Muscle layer of duodenum (tissue), 2 donors: Measurements from ENCODE around the gene BRPF3.

ENCODE experiments used
- H3K27ac ChIP-seq: one replicate; pipeline ENCODE4 v1.7.0; 2013; ENCODE audit warnings: mild to moderate bottlenecking, low read length
- H3K27me3 ChIP-seq: one replicate; pipeline ENCODE4 v1.7.0; 2013; ENCODE audit warnings: low read depth, mild to moderate bottlenecking, control low read depth, low read length
- H3K36me3 ChIP-seq, 2 donors: one replicate each; pipeline ENCODE4 v1.7.0; 2013; ENCODE audit warnings: low read length in 2 of 2, control low read depth in 1 of 2, mild to moderate bottlenecking in 1 of 2; ENCODE audit not compliant: insufficient read depth in 2 of 2, control insufficient read depth in 1 of 2
- H3K4me1 ChIP-seq, 2 donors: one replicate each; pipeline ENCODE4 v1.7.0; 2013; ENCODE audit warnings: low read length in 2 of 2, mild to moderate bottlenecking in 2 of 2, control low read depth in 1 of 2, moderate library complexity in 1 of 2; ENCODE audit not compliant: insufficient read depth in 2 of 2, control insufficient read depth in 1 of 2
- H3K4me3 ChIP-seq, 2 donors: one replicate each; pipeline ENCODE4 v1.7.0; 2013; ENCODE audit warnings: low read length in 2 of 2, low read depth in 1 of 2, mild to moderate bottlenecking in 1 of 2
- H3K9me3 ChIP-seq, 2 donors: one replicate each; pipeline ENCODE4 v1.7.0; 2013; ENCODE audit warnings: low read length in 2 of 2, control low read depth in 1 of 2, mild to moderate bottlenecking in 1 of 2; ENCODE audit not compliant: control insufficient read depth in 1 of 2
- donor health status: healthy.

BRPF3 gene

GRCh38 chr6:36235309-36235708 lies 38.8 kb downstream of the BRPF3 start:
- Histone ChIP-seq H3K27me3 (no peaks in the 10 kb centered on the region), H3K36me3 (peaks cover 8 to 34% of the 10 kb centered on the region in 2 donors), H3K27ac (no peak overlapping the region)

GRCh38 chr6:36235862-36236261 lies 39.3 kb downstream of the BRPF3 start:
- Histone ChIP-seq H3K27me3 (no peaks in the 10 kb centered on the region), H3K4me3 (no peak overlapping the region), H3K4me1 (no peaks in the 10 kb centered on the region), H3K9me3 (no peaks in the 10 kb centered on the region), H3K27ac (no peak overlapping the region), H3K36me3 (peaks cover 4 to 29% of the 10 kb centered on the region in 2 donors)

More at GRCh38 chr6:36235309-36235708, 38.8 kb downstream of the BRPF3 start:
- no peaks in the 10 kb centered on the region for H3K9me3 ChIP-seq
- no peak overlapping the region for H3K4me3 ChIP-seq
- no peaks in the 10 kb centered on the region for H3K4me1 ChIP-seq

- Histone ChIP-seq H3K27ac (no peak overlapping the region), H3K36me3 (no peaks in the 10 kb centered on the region), H3K4me3 (no peak overlapping the region), H3K4me1 (no peaks in the 10 kb centered on the region), H3K9me3 (no peaks in the 10 kb centered on the region), H3K27me3 (no peaks in the 10 kb centered on the region)
Observed at GRCh38 chr6:36239774-36240173, 43.2 kb downstream of the BRPF3 start.

GRCh38 chr6:36241728-36242127 lies 45.2 kb downstream of the BRPF3 start:
- no peaks in the 10 kb centered on the region for H3K36me3 ChIP-seq
- no peaks in the 10 kb centered on the region for H3K4me1 ChIP-seq
- no peaks in the 10 kb centered on the region for H3K9me3 ChIP-seq
- no peak overlapping the region for H3K27ac ChIP-seq
- H3K4me3 ChIP-seq, result no peak overlapping the region
- no peaks in the 10 kb centered on the region for H3K27me3 ChIP-seq

- Histone ChIP-seq H3K27me3 (no peaks in the 10 kb centered on the region), H3K36me3 (no peaks in the 10 kb centered on the region), H3K9me3 (no peaks in the 10 kb centered on the region), H3K27ac (no peak overlapping the region), H3K4me1 (no peaks in the 10 kb centered on the region), H3K4me3 (no peak overlapping the region)
Observed at GRCh38 chr6:36242161-36242560, 45.6 kb downstream of the BRPF3 start.

GRCh38 chr6:36242626-36243025 lies 46.1 kb downstream of the BRPF3 start:
- no peaks in the 10 kb centered on the region for H3K9me3 ChIP-seq
- no peaks in the 10 kb centered on the region for H3K36me3 ChIP-seq
- H3K27me3 ChIP-seq, result no peaks in the 10 kb centered on the region
- H3K27ac ChIP-seq, result no peak overlapping the region
- H3K4me3 ChIP-seq, result no peak overlapping the region
- no peaks in the 10 kb centered on the region for H3K4me1 ChIP-seq

DNA sequence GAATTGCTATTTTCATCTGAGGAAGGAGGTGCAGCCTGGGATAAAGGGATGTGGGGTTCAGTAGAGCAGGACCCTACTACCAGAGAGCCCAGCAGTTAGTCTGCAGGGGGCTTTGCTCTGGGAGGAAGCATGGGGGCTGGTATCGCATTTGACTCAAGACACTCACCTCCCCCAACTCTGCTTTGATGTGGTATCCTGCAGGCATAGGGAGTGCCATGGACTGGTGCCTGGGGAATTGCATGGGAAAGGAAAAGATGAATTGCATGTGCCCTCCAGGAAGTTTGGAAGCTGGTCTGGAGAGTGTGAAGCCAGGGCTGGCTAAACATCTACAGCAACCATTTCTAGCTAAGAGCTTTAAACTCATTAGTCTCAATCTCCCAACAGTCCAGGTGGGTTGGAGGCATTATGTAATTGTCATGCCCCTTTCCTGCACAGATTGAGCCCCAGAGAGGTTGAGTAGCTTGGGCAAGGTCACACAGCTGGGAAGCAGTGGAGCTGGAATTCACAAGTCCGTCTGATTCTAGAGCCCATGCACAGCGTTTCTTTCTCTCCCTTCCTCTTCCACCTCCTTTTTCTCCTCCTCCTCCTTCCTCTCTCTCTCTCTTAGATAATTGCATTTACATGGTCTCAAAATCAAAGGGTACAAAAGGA lies 47.1 kb downstream of the BRPF3 start:
- no peaks in the 10 kb centered on the region for H3K4me1 ChIP-seq
- no peaks in the 10 kb centered on the region for H3K36me3 ChIP-seq
- H3K9me3 ChIP-seq, result no peaks in the 10 kb centered on the region
- no peak overlapping the region for H3K4me3 ChIP-seq
- no peak overlapping the region for H3K27ac ChIP-seq
- H3K27me3 ChIP-seq, result no peaks in the 10 kb centered on the region

DNA sequence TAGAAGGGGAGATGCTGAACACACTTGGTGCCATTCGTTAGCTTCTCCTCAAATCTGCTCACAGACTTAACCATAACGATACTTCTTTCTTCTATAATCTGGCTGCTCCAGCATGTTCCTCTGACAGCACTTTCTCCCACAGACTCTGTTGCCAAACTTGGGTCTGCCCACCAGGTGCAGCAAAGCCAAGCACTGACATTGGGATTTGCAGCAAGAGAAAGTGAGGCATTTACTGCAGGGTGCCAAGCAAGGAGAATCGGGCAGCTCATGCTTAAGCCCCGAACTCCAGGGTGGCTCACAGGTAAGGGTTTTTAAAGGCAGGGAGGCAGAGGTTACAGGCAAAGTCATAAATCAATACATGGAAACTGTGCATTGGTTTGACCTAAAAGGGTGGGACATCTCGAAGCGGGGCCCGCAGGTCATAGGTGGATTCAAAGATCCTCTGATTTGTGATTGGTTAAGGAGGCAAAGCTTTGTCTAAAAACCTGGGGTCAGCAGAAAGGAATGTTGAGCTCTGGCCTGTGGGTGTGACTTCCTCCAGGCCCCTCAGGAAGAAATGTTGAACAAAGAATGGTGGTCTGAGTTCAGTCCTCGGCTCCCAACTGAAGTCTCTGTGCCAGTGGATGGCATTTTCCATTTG lies 48.2 kb downstream of the BRPF3 start:
- no peak overlapping the region for H3K4me3 ChIP-seq
- no peaks in the 10 kb centered on the region for H3K9me3 ChIP-seq
- H3K27ac ChIP-seq, result no peak overlapping the region
- H3K4me1 ChIP-seq, result no peaks in the 10 kb centered on the region
- H3K27me3 ChIP-seq, result no peaks in the 10 kb centered on the region
- no peaks in the 10 kb centered on the region for H3K36me3 ChIP-seq

- Histone ChIP-seq H3K9me3 (no peaks in the 10 kb centered on the region), H3K4me3 (no peak overlapping the region), H3K27me3 (no peaks in the 10 kb centered on the region), H3K4me1 (no peaks in the 10 kb centered on the region), H3K27ac (no peak overlapping the region), H3K36me3 (no peaks in the 10 kb centered on the region)
Observed at GRCh38 chr6:36245572-36246061, 49.1 kb downstream of the BRPF3 start.

DNA sequence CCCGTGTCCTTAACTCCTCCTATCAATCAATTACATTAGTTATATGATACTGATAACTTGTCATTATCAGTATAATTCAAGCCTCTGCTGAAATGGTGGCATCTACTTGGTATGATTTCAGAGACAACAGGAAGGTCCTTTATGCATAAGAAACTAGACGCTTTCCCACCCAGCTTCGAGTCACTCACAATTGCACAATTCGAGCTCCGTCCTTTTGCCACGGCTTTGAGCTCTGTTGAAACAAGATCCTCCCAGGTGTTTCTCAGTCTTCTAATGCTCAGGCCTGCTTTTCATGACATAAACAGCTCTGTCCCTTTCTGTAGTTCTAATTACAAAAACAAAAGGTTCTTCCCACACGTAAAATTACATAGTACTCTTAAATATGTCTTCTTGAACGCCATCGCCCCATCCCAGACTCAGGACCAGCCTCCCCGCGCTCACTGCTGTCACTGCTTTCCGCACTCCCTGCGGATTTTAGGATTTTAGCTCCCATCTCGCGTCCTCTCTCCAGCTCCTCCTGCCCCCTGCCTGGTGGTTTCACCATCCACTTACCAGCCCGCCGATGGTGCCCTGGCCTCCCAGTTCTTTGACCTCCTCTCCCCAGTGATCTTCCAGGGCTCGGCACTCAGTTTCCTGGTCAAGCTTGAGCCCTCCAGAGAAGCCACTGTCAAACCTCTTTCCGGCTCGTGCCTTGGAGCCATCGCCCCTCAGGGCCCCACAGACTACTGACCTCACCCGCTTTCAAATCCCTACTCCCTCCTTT lies 50.1 kb downstream of the BRPF3 start:
- no peaks in the 10 kb centered on the region for H3K9me3 ChIP-seq
- no peak overlapping the region for H3K27ac ChIP-seq
- no peak overlapping the region for H3K4me3 ChIP-seq
- H3K36me3 ChIP-seq, result no peaks in the 10 kb centered on the region
- H3K27me3 ChIP-seq, result no peaks in the 10 kb centered on the region
- no peaks in the 10 kb centered on the region for H3K4me1 ChIP-seq

GRCh38 chr6:36247693-36248092 lies 51.1 kb downstream of the BRPF3 start:
- H3K27ac ChIP-seq, result no peak overlapping the region
- H3K4me3 ChIP-seq, result no peak overlapping the region
- H3K4me1 ChIP-seq, result no peaks in the 10 kb centered on the region
- H3K36me3 ChIP-seq, result no peaks in the 10 kb centered on the region
- H3K9me3 ChIP-seq, result no peaks in the 10 kb centered on the region
- no peaks in the 10 kb centered on the region for H3K27me3 ChIP-seq
